Skeletal muscle satellite cell (primary cell): ENCODE measurements around the gene CIROP. TPM values are rescaled to one million over a fixed set of nuclear protein-coding genes. Genes with fewer than 3 reads are reported as not detected.

ENCODE experiments used
- H3K27me3 ChIP-seq: 2 replicates; pipeline ENCODE4 v1.7.0; 2013; ENCODE audit warnings: low read length; ENCODE audit not compliant: control insufficient read depth, insufficient read depth
- H3K36me3 ChIP-seq: 2 replicates; pipeline ENCODE4 v1.7.0; 2013; ENCODE audit warnings: mild to moderate bottlenecking, control low read depth, low read length; ENCODE audit not compliant: insufficient read depth
- H3K4me1 ChIP-seq: 2 replicates; pipeline ENCODE4 v1.7.0; 2013; ENCODE audit warnings: low read length; ENCODE audit not compliant: control insufficient read depth, insufficient read depth
- H3K4me2 ChIP-seq: 2 replicates; pipeline ENCODE4 v1.7.0; 2013; ENCODE audit warnings: mild to moderate bottlenecking, low read length
- H3K4me3 ChIP-seq: 2 replicates; pipeline ENCODE4 v1.7.0; 2013; ENCODE audit warnings: low read length
- H3K9ac ChIP-seq: 2 replicates; pipeline ENCODE4 v1.7.0; 2013; ENCODE audit warnings: mild to moderate bottlenecking, low read depth, low read length, moderate library complexity
- H3K9me3 ChIP-seq: replicated peaks from 2 replicates; pipeline ENCODE4 v1.7.0; 2013; ENCODE audit warnings: mild to moderate bottlenecking, control low read depth, low read length
- total RNA-seq: library from RNA; depleted of rRNA; stranded (reverse); fragments of >200 nt; gene quantifications from 2 replicates; pipeline ENCODE4 v1.2.3, GENCODE V29; 2012; rRNA removed

CIROP gene, protein sequence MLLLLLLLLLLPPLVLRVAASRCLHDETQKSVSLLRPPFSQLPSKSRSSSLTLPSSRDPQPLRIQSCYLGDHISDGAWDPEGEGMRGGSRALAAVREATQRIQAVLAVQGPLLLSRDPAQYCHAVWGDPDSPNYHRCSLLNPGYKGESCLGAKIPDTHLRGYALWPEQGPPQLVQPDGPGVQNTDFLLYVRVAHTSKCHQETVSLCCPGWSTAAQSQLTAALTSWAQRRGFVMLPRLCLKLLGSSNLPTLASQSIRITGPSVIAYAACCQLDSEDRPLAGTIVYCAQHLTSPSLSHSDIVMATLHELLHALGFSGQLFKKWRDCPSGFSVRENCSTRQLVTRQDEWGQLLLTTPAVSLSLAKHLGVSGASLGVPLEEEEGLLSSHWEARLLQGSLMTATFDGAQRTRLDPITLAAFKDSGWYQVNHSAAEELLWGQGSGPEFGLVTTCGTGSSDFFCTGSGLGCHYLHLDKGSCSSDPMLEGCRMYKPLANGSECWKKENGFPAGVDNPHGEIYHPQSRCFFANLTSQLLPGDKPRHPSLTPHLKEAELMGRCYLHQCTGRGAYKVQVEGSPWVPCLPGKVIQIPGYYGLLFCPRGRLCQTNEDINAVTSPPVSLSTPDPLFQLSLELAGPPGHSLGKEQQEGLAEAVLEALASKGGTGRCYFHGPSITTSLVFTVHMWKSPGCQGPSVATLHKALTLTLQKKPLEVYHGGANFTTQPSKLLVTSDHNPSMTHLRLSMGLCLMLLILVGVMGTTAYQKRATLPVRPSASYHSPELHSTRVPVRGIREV
- total RNA-seq, result not detected in 2 replicates

GRCh38 chr14:23104591-23105347 lies at the start of gene CIROP:
CIROP (minus strand) TSS chr14:23104989; CDS start chr14:23104920, 69 bp downstream.
- Histone ChIP-seq H3K4me3 (no peak within 1 kb of the TSS), H3K9me3 (no peaks in the 10 kb centered on the region), H3K4me2 (no peak within 1 kb of the TSS), H3K9ac (no peak within 1 kb of the TSS), H3K4me1 (no peaks in the 10 kb centered on the region), H3K36me3 (no peaks in the 10 kb centered on the region), H3K27me3 (no peaks in the 10 kb centered on the region)

DNA sequence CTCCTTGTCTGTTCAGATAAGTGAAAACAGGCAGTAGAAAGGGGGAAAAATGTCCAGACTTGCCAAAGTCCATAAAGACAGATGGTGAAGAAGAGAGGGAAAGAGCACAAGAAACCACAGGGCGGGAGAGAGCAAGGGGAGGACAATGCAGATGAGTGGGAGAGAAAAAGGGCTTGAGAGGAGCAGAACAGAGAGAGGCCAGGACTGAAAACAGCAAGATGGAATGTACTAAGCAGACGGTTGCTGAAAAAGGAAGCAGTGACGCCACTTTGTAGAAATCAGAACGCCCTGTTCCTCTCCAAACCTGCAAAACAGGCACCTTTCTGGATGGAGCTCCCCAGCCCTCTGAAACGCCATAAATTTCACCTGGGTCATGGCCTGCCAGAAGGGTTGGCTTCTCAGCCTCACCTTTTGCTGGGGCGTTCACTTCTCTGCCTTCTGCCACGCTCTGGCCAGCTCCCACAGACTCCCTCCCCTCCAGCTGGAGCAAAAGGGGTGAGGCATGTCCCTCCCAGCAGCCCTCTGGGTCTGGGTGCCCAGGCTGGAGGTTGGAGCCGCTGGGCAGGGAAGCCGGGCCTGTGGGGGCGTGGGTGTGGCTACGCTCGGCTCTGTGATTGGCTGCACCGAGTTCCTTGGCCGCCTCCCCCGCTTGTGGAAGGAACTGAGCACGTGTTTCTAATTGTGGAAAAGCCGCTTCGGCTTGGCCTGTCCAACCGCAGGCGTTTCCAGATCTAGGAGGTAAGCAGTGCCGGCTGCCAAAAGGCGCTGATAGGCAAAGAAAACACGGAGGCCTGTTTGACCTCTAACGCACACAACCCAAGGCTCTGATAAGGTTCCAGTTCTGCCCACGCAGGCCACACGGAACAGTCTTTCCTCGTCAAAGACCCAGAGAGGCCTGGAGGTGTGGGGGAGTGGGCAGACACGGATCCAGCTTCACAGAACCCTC lies 49.3 kb upstream of the CIROP start:
- Histone ChIP-seq H3K27me3 (peaks cover 8% of the 10 kb centered on the region), H3K4me3 (peak overlapping the region; percentile 24), H3K4me2 (peak overlapping the region; percentile 63), H3K36me3 (no peaks in the 10 kb centered on the region), H3K9ac (peak overlapping the region; percentile 20), H3K4me1 (peaks cover 24% of the 10 kb centered on the region), H3K9me3 (no peaks in the 10 kb centered on the region)

GRCh38 chr14:23151342-23151741 lies 46.6 kb upstream of the CIROP start:
- H3K27me3 ChIP-seq, result peaks cover 10% of the 10 kb centered on the region
- H3K9me3 ChIP-seq, result no peaks in the 10 kb centered on the region
- H3K4me2 ChIP-seq, result no peak overlapping the region
- peaks cover 24% of the 10 kb centered on the region for H3K4me1 ChIP-seq
- no peak overlapping the region for H3K4me3 ChIP-seq
- no peak overlapping the region for H3K9ac ChIP-seq
- no peaks in the 10 kb centered on the region for H3K36me3 ChIP-seq

- no peaks in the 10 kb centered on the region for H3K9me3 ChIP-seq
- H3K4me1 ChIP-seq, result peaks cover 13% of the 10 kb centered on the region
- no peak overlapping the region for H3K9ac ChIP-seq
- no peak overlapping the region for H3K4me3 ChIP-seq
- no peaks in the 10 kb centered on the region for H3K36me3 ChIP-seq
- H3K27me3 ChIP-seq, result peaks cover 16% of the 10 kb centered on the region
- H3K4me2 ChIP-seq, result no peak overlapping the region
Observed at GRCh38 chr14:23149745-23150144, 45.0 kb upstream of the CIROP start.

DNA sequence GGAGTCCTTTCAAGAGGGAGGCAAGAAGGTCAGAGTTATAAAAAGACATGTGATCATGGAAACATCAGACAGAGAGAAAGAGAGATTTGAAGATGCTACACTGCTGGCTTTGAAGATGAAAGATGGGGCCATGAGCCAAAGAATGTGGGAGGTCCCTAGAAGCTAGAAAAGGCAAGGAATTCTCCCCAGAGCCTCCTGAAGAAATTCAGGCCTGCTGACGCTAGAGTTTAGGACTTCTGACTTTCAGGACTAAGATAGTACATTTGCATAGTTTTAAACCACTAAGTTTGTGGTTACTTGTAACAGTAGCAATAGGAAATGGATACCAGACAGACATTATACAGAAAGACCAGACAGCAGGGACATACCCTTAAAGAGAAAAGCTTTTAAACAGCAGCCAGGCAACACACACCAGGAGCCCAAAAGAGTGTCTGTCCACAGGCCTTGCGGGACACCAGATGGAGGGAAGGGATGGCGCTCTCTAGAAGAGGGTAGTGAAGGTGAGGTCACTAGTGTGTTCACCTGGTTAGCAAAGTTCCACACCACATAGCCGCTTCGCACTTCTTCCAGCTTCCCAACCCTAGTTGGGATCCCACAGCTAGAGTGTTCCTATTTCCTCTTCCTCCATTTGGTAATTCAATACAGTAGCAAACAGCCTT lies 43.9 kb upstream of the CIROP start:
- Histone ChIP-seq H3K36me3 (no peaks in the 10 kb centered on the region), H3K4me3 (no peak overlapping the region), H3K4me1 (peaks cover 3% of the 10 kb centered on the region), H3K9ac (no peak overlapping the region), H3K4me2 (no peak overlapping the region), H3K9me3 (no peaks in the 10 kb centered on the region), H3K27me3 (peaks cover 20% of the 10 kb centered on the region)

DNA sequence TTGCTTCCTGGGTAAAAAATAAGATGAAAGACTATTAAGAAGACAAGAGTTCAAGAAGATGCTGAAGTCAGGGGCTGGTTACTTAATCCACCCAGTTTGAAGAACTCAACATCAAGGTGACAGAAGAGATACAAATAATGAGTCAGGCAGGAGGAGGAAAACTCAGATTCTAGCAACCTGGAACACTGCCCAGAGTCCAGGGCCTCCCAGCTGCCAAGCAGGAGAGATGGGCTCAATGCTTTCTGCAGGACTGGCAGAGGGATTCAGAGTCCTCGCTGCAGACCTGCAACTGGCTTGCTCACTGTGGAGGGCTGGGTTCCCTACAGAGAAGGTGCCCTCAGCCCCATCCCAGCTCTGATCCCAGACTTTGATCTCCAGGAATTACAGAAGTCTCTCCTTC lies 42.9 kb upstream of the CIROP start:
- H3K36me3 ChIP-seq, result no peaks in the 10 kb centered on the region

DNA sequence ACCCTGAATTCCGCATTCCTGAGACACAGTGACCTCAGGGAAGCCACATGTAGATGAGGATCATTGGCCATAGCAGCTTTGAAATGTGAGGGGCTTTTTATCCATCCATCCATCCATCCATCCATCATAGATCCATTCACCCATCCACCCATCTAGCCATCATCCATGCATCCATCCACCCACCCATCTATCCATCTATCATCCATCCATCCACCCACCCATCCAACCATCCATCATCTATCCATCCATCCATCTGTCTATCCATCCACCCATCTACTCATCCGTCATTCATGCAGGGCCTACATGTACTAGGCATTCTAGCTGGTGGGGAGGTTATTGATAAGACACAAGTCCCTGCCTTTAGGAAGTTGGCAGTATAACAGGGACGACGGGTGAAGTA lies 42.2 kb upstream of the CIROP start:
- Histone ChIP-seq H3K4me2 (no peak overlapping the region), H3K9ac (no peak overlapping the region), H3K36me3 (no peaks in the 10 kb centered on the region), H3K4me3 (no peak overlapping the region), H3K27me3 (peaks cover 29% of the 10 kb centered on the region), H3K4me1 (no peaks in the 10 kb centered on the region), H3K9me3 (no peaks in the 10 kb centered on the region)

More for the DNA sequence above, 42.9 kb upstream of the CIROP start:
- H3K4me3 ChIP-seq, result no peak overlapping the region
- H3K9me3 ChIP-seq, result no peaks in the 10 kb centered on the region
- H3K9ac ChIP-seq, result no peak overlapping the region
- H3K4me2 ChIP-seq, result no peak overlapping the region
- H3K4me1 ChIP-seq, result no peaks in the 10 kb centered on the region
- H3K27me3 ChIP-seq, result peaks cover 28% of the 10 kb centered on the region

DNA sequence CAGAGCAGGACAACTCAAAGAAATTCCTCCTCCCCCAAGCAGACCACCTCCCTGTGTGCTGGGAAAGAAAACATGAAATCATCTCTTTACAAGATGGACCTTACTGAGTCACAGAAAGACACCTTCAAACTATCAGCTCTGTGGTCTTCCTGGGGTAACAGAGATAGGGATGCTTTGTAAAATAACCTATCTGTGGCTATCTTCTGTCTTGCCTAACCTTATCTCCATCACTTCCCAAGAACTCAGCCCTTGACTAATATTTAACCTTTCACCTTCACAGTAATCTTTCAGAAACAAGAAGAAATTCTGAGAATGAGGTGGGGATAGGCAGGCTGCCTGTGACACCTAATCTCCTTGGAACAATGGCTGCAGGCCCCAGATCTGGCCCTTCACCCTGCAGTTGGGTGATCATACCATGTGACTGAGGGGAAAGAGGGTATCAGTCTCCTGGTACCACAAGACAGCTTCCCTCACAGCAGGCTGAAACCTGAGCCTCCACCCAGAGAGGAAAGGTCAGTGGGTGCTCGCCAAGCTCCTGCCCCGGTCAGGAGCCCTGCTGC lies 41.6 kb upstream of the CIROP start:
- Histone ChIP-seq H3K9me3 (no peaks in the 10 kb centered on the region), H3K36me3 (no peaks in the 10 kb centered on the region)

GRCh38 chr14:23145794-23146350 lies 41.1 kb upstream of the CIROP start:
- Histone ChIP-seq H3K4me2 (no peak overlapping the region), H3K4me1 (no peaks in the 10 kb centered on the region), H3K4me3 (no peak overlapping the region), H3K27me3 (peaks cover 35% of the 10 kb centered on the region), H3K9me3 (no peaks in the 10 kb centered on the region), H3K36me3 (no peaks in the 10 kb centered on the region), H3K9ac (no peak overlapping the region)

More for the DNA sequence above, 41.6 kb upstream of the CIROP start:
- H3K4me3 ChIP-seq, result no peak overlapping the region
- no peak overlapping the region for H3K4me2 ChIP-seq
- no peak overlapping the region for H3K9ac ChIP-seq
- H3K27me3 ChIP-seq, result peaks cover 34% of the 10 kb centered on the region
- H3K4me1 ChIP-seq, result no peaks in the 10 kb centered on the region

GRCh38 chr14:23143911-23144310 lies 39.1 kb upstream of the CIROP start:
- H3K36me3 ChIP-seq, result no peaks in the 10 kb centered on the region
- H3K9ac ChIP-seq, result no peak overlapping the region
- no peak overlapping the region for H3K4me3 ChIP-seq
- peaks cover 46% of the 10 kb centered on the region for H3K27me3 ChIP-seq
- H3K4me1 ChIP-seq, result no peaks in the 10 kb centered on the region
- H3K4me2 ChIP-seq, result no peak overlapping the region
- no peaks in the 10 kb centered on the region for H3K9me3 ChIP-seq
